HG03039 (cell line): ENCODE results near the gene TLX3.

Experiments used
- ATAC-seq: cut with Tn5 transposase; IDR thresholded peaks from one replicate; pipeline ENCODE4 v1.9.1; 2021; ENCODE audit warnings: mild to moderate bottlenecking, moderate library complexity; ENCODE audit not compliant: unreplicated experiment

The TLX3 gene

DNA sequence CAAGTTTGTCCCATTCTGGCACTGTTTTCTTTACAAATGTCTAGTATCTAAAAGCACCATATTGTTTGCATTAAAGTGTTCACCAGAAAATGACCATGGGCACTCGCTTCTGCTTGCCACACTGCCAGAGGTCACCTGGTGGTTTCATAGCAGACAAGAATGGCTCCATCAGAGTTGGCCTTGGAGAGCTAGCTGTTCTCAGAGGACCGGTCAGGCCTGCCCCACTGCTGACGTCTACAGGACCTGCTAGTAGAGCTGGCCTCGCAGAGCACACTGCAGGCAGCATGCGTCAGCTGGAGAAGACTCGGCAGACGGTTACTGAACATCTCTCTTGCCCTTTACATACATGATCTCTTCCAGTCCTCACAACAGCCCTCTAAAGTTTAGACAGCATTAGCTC is 8.7 kb upstream of the TLX3 start:
- no peak for ATAC-seq

DNA sequence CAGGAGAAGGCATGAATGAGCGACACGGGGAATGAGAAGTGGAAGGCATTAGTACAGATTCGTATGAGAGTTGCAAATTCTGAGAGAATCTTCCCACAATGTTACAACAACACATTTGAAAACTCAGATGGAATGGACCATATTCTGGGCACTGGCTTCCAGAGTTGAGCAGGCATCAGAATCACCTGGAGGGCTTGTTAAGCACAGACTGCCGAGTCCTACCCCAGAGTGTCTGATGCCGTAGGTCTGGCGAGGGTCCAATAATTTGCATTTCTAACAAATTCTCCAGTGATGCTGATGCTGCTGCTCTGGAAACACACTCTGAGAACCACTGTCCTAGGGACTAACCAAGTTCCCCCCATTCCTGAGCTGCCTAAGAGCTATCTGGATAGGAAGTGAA is 2.9 kb upstream of the TLX3 start:
- no peak for ATAC-seq

GRCh38 chr5:171306781-171307591 is 2.1 kb upstream of the TLX3 start:
- ATAC-seq = no peak

- no peak for ATAC-seq
These were observed 1.1 kb upstream of the TLX3 start for GRCh38 chr5:171307789-171308452.

GRCh38 chr5:171309276-171310211 is 496 bp downstream of the TLX3 start:
- no peak for ATAC-seq

DNA sequence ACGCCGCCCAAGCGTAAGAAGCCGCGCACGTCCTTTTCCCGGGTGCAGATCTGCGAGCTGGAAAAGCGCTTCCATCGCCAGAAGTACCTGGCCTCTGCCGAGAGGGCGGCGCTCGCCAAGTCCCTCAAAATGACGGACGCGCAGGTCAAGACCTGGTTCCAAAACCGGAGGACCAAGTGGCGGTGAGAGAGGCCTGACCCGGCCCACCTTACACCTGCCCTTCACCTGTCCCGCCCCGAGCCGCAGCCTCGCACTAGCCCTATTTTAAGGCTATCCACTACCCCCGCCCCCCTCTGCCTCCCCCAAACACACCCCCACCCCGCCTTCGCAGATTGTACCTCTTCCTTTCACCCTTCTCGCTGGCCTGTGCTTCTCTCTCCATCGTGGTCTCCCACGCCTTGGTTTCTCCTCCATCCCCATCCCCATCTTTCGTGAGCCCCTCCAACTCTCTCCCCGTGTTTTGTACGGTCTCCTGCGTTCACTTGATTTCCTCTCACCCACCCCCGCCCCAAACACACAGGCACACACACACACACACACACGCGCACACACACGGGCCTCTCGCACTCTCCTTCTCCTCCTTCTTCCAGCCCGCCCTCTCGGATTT is 1.3 kb downstream of the TLX3 start:
- no peak for ATAC-seq

GRCh38 chr5:171310819-171311321 is 1.8 kb downstream of the TLX3 start:
- no peak for ATAC-seq

GRCh38 chr5:171311322-171312077 is 2.5 kb downstream of the TLX3 start:
- no peak for ATAC-seq

DNA sequence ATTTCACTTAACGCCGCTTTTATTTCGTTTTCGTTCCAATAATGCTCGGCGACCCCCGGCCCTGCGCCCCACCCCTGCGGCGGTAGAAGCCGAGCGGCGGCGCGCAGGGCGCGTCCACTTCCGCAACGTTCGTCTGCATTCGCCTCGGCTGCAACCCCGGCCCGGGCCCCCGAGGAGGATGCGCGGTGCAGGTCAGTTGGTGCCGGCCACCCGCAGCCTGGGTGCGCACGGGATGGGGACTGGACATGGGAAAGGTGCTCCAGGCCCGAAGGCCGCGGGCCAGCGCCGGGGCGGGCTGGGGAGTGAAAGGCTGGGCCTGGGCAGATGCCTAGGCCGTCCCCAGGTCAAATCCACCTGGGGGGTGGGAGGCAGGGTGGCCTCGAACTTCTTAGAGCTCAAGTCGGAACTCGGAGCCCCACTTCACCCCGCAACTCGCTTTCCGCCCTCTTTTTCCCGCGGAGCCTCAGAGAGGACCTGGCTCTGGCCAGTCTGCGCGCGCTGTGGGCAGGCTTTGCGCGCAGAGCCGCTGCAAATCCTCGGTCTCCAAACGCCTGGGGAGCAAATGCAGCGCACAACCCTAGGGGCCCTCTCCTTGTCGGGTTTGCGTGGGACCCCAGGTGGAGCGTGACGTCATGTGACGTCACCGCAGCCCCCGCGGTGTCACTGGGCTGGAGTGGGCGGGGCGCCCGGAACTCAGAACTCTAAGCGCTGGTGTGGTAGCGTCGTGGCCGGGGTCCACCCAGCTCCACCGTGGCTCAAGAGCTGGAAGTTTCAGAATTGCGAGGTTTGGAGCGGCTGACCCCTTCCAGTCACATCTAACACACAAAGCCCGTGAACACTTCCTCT is 3.3 kb downstream of the TLX3 start:
- ATAC-seq = no peak

GRCh38 chr5:171313481-171314206 is 4.6 kb downstream of the TLX3 start:
- ATAC-seq = no peak

- ATAC-seq = no peak
These were observed 5.8 kb downstream of the TLX3 start for GRCh38 chr5:171314728-171315385.

GRCh38 chr5:171315386-171315891 is 6.4 kb downstream of the TLX3 start:
- no peak for ATAC-seq

DNA sequence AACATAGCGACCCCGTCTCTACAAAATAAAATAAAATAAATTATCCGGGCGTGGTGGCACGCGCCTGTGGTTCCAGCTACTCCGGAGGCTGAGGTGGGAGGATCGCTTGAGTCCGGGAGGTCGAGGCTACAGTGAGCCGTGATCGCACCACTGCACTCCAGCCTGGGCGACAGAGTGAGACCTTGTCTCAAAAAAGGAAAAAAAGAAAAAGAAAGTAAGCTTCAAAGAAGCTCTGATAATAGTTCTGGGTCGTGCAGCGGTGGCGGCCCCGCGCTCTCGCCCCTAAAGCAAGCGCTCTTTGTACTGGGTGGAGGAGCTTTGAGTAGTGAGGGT is 6.8 kb downstream of the TLX3 start:
- no peak for ATAC-seq

GRCh38 chr5:171316258-171317121 is 7.4 kb downstream of the TLX3 start:
- ATAC-seq = no peak

GRCh38 chr5:171317230-171317629 is 8.2 kb downstream of the TLX3 start:
- no peak for ATAC-seq

DNA sequence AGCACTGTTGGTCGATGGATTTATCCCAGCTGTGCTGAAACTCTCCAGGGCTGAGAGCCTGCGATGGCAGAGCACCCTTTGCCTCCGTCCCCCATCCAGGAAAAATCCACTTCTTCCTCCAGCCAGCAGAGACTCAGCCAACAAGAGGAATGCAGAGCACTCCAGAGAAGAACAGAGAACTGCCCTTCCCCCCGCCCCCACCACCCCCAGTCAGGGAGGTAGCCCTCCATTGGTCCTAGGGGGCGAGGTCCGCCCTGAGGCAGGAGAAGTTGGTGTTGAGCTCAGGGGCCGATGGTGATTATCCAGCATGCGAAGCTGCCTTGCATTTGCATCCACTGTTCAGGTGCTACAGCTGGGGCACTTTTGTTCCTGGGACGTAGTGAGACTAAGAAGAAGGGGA is 9.0 kb downstream of the TLX3 start:
- ATAC-seq = no peak

- no peak for ATAC-seq
These were observed 12.4 kb downstream of the TLX3 start for GRCh38 chr5:171321447-171321846.
